ENCODE results near the gene PLGRKT. TPM values are rescaled to one million over a fixed set of nuclear protein-coding genes. Genes with fewer than 3 reads are reported as not detected.
A peak's percentile ranks its signal among the peaks of the same experiment; 100 is the strongest.

Gene PLGRKT
- total and polyA plus RNA-seq, 2 experiments from 2014 or later: 28.3 to 40.3 TPM

DNA sequence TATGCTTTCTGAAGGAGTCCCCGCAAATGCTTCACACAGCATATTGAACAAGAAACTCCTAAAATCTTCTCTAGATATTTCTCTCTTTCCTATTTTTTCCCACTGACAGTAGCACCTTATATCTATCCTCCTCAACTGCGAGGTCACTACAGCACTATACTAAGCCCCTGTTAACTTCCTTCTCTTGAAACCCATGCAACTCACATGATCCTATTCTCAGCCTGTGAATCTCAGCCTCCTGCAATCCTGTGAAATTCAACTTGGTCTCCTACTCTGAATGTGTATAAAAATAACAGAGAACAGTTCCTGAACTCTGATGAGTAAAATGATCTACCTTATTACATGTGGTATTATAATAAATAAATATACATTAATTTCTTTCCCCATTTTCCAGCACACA lies 6.1 kb upstream of the PLGRKT start:
- DNase-seq: no peak
- H3K79me2 ChIP-seq (ENCODE audit: insufficient read depth): no peaks in the 10 kb centered on the region
- no peak overlapping the region for H2AFZ ChIP-seq
- H3K4me3 ChIP-seq: no peak overlapping the region
- 70 to 71% methylated on average over 2 of the region's 2 CpGs for WGBS, 2 experiments (ENCODE audit: low coverage in 1 of 2, low lambda C conversion rate in 2 of 2, missing lambda C conversion rate in 2 of 2)
- no peaks in the 10 kb centered on the region for H4K20me1 ChIP-seq (ENCODE audit: insufficient read depth)
- H3K36me3 ChIP-seq (ENCODE audit: low read depth): no peaks in the 10 kb centered on the region
- H3K9ac ChIP-seq: no peak overlapping the region
- H3K27me3 ChIP-seq (replicated peaks; ENCODE audit: insufficient read depth): no peaks in the 10 kb centered on the region
- H3K27ac ChIP-seq: no peak overlapping the region
- no peaks in the 10 kb centered on the region for H3K9me3 ChIP-seq (ENCODE audit: low read depth)
- no peak for TF ChIP-seq EZH2 (IDR thresholded peaks at IDR 0.05; ENCODE audit: insufficient read depth, poor library complexity, severe bottlenecking)
- no peak for TF ChIP-seq EZH2phosphoT487 (IDR thresholded peaks at IDR 0.05; ENCODE audit: insufficient read depth, low read depth)
- H3F3A ChIP-seq (ENCODE audit: insufficient read depth): no peaks in the 10 kb centered on the region
- no peaks in the 10 kb centered on the region for H3K9me2 ChIP-seq (ENCODE audit: insufficient read depth)
- in situ Hi-C loops (cut with MboI): loop anchor here (10.0 kb wide), 1 partner anchor 689 kb away; no protein-coding TSS in a partner anchor
- peaks cover 16% of the 10 kb centered on the region for H3K4me1 ChIP-seq (ENCODE audit: insufficient read depth)
- no peak overlapping the region for H3K4me2 ChIP-seq (ENCODE audit: unreplicated experiment)

DNA sequence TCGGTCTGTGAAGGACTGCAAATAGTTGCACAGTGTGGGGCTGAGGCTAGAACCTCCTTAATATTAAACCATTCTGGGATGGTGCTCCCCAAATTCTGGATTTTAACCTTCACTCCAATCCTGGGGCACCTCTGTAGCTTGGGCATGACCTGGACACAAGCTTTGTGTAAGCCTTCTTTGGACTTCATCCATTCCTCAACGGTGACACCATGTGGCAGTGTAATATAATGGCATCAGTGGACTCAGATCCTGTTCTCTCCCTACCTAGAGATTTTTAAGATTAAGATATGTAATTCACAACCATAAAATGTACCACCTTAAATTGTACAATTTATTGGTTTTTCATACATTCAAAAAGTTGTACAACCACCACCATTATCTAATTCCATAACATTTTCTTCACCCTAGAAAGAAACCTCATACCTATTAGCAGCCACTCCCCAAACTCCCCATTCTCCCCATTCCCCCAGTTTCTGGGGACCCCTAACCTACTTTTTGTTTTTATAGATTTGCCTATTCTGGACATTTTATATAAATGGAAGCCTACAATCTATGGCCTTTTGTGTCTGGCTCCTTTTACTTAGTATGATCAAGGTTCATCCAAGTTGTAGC lies 4.8 kb upstream of the PLGRKT start:
- H2AFZ ChIP-seq: no peak overlapping the region
- H3F3A ChIP-seq (ENCODE audit: insufficient read depth): peaks cover 8% of the 10 kb centered on the region; the same call in 1 of the 2 replicates
- no peak overlapping the region for H3K27ac ChIP-seq
- DNase-seq: peak; percentile 76
- peaks cover 21% of the 10 kb centered on the region for H3K4me1 ChIP-seq (ENCODE audit: insufficient read depth)
- no peak overlapping the region for H3K4me2 ChIP-seq (ENCODE audit: unreplicated experiment)
- no peaks in the 10 kb centered on the region for H4K20me1 ChIP-seq (ENCODE audit: insufficient read depth)
- no peaks in the 10 kb centered on the region for H3K9me3 ChIP-seq (ENCODE audit: low read depth)
- no peak overlapping the region for H3K4me3 ChIP-seq
- WGBS, 2 experiments (ENCODE audit: low coverage in 1 of 2, low lambda C conversion rate in 2 of 2, missing lambda C conversion rate in 2 of 2): 42 to 46% methylated on average over 2 of the region's 2 CpGs
- TF ChIP-seq EZH2 (IDR thresholded peaks at IDR 0.05; ENCODE audit: insufficient read depth, poor library complexity, severe bottlenecking) (no peak), EZH2phosphoT487 (IDR thresholded peaks at IDR 0.05; ENCODE audit: insufficient read depth, low read depth) (no peak)
- in situ Hi-C loops (cut with MboI): loop anchor here (10.0 kb wide), 1 partner anchor 688 kb away; no protein-coding TSS in a partner anchor
- H3K9me2 ChIP-seq (ENCODE audit: insufficient read depth): no peaks in the 10 kb centered on the region
- no peaks in the 10 kb centered on the region for H3K36me3 ChIP-seq (ENCODE audit: low read depth)
- H3K27me3 ChIP-seq (replicated peaks; ENCODE audit: insufficient read depth): no peaks in the 10 kb centered on the region
- no peak overlapping the region for H3K9ac ChIP-seq
- H3K79me2 ChIP-seq (ENCODE audit: insufficient read depth): no peaks in the 10 kb centered on the region

DNA sequence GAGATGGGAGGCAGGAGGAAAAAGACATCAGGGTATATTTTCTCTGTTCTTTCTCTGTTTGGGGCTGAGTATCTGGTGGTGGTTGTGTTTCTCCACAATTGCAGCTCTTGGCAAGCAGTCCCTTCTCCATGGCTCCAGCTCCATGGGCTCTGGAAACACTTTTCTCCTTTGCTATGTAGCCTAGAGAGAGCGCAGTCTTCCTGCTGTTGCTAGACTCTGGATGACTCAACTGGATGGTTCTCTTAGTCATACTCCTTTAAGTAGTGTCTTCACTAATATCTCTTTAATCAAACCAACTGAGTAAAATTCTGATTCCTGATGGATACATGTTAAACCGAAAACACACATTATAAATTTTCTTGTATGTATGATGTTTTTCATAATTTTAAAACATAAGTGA lies 3.3 kb upstream of the PLGRKT start:
- Histone ChIP-seq H3K27me3 (replicated peaks; ENCODE audit: insufficient read depth) (no peaks in the 10 kb centered on the region), H2AFZ (no peak overlapping the region), H3K9me2 (ENCODE audit: insufficient read depth) (no peaks in the 10 kb centered on the region), H3K9me3 (ENCODE audit: low read depth) (no peaks in the 10 kb centered on the region), H3K27ac (no peak overlapping the region), H3K4me1 (ENCODE audit: insufficient read depth) (peaks cover 14% of the 10 kb centered on the region), H3K79me2 (ENCODE audit: insufficient read depth) (no peaks in the 10 kb centered on the region), H3F3A (ENCODE audit: insufficient read depth) (peaks cover 20% of the 10 kb centered on the region), H3K4me2 (ENCODE audit: unreplicated experiment) (no peak overlapping the region), H3K36me3 (ENCODE audit: low read depth) (no peaks in the 10 kb centered on the region), H3K4me3 (no peak overlapping the region), H4K20me1 (ENCODE audit: insufficient read depth) (no peaks in the 10 kb centered on the region), H3K9ac (no peak overlapping the region)
- in situ Hi-C loops (cut with MboI): loop anchor here (10.0 kb wide), 1 partner anchor 686 kb away; no protein-coding TSS in a partner anchor
- 55 to 57% methylated on average over 2 of the region's 2 CpGs for WGBS, 2 experiments (ENCODE audit: low coverage in 1 of 2, low lambda C conversion rate in 2 of 2, missing lambda C conversion rate in 2 of 2)
- DNase-seq: peak; percentile 87
- TF ChIP-seq EZH2 (IDR thresholded peaks at IDR 0.05; ENCODE audit: insufficient read depth, poor library complexity, severe bottlenecking) (no peak), EZH2phosphoT487 (IDR thresholded peaks at IDR 0.05; ENCODE audit: insufficient read depth, low read depth) (no peak)

DNA sequence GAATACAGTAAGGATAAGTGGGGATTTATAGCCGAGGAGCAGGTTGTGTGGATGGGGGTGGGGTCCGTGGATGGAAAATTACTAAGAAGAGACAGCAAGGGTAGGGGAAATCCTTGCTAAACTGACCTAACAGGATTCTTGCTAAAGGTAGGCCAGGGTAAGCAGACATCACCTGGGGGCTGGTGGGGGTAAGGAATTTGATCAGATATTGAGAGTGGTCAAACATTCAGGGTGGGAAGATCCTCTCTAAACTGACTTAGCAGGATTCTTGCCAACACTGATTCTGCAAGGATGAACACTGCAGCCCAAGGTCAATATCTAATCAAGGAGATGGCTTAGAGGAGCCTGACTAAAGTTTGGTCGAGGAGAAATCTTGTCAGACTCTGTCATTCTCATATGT lies 2.7 kb upstream of the PLGRKT start:
- Histone ChIP-seq H4K20me1 (ENCODE audit: insufficient read depth) (no peaks in the 10 kb centered on the region), H3K27me3 (replicated peaks; ENCODE audit: insufficient read depth) (no peaks in the 10 kb centered on the region), H3K9me2 (ENCODE audit: insufficient read depth) (no peaks in the 10 kb centered on the region), H3K4me2 (ENCODE audit: unreplicated experiment) (no peak overlapping the region), H3K4me1 (ENCODE audit: insufficient read depth) (peaks cover 14% of the 10 kb centered on the region), H3K27ac (no peak overlapping the region), H3F3A (ENCODE audit: insufficient read depth) (peaks cover 20% of the 10 kb centered on the region), H2AFZ (no peak overlapping the region), H3K9ac (no peak overlapping the region), H3K79me2 (ENCODE audit: insufficient read depth) (no peaks in the 10 kb centered on the region), H3K36me3 (ENCODE audit: low read depth) (no peaks in the 10 kb centered on the region), H3K4me3 (no peak overlapping the region), H3K9me3 (ENCODE audit: low read depth) (no peaks in the 10 kb centered on the region)
- DNase-seq: no peak
- WGBS, 2 experiments (ENCODE audit: low coverage in 1 of 2, low lambda C conversion rate in 2 of 2, missing lambda C conversion rate in 2 of 2): 93 to 99% methylated on average over 3 of the region's 3 CpGs
- TF ChIP-seq EZH2phosphoT487 (IDR thresholded peaks at IDR 0.05; ENCODE audit: insufficient read depth, low read depth) (no peak), EZH2 (IDR thresholded peaks at IDR 0.05; ENCODE audit: insufficient read depth, poor library complexity, severe bottlenecking) (no peak)
- in situ Hi-C loops (cut with MboI): loop anchor here (10.0 kb wide), 1 partner anchor 686 kb away; no protein-coding TSS in a partner anchor

Measured in GM23248 (cell line).